Fibroblast of the aortic adventitia (primary cell): ENCODE results near the gene NAV2. TPM values are rescaled to one million over a fixed set of nuclear protein-coding genes. Genes with fewer than 3 reads are reported as not detected.

Source experiments
- DNase-seq: peaks from one replicate; pipeline ENCODE4 v3.0.0-alpha.2; 2010; ENCODE audit warnings: low read depth
- H3K4me3 ChIP-seq: 2 replicates; pipeline ENCODE4 v1.5.1; 2011; ENCODE audit warnings: low read depth, mild to moderate bottlenecking, control low read depth, low read length, moderate library complexity
- CTCF ChIP-seq: IDR thresholded peaks from 2 replicates; pipeline ENCODE4 v1.5.1; 2011; ENCODE audit warnings: mild to moderate bottlenecking, low read length, control low read depth, inconsistent platforms; ENCODE audit not compliant: insufficient read depth
- total RNA-seq: library from RNA; depleted of rRNA; stranded (reverse); fragments of >200 nt; gene quantifications from 2 replicates; pipeline ENCODE4 v1.2.3, GENCODE V29; 2012; ENCODE audit warnings: low replicate concordance

NAV2 gene
- total RNA-seq, 1 donor, result 44.6 TPM

DNA sequence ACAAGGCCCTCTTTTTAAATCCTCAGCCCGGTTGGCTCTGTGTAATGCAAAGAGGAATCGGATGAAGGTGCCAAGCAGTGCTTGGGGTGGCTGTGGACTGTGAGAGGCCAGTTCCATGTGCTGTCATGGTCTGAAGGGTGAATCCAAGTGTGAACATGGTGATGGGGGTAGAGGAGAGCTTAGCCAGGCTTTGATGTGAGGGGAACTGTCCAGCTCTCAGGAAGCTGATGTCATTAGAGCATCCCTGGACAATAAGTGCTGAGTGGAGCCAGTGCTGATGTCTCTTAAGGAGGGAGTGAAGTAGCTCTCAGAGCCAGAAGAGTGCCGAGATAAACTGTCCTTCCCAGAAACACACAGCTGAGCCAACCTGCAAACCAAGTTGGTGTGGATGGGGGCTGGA is 53.6 kb downstream of the NAV2 start:
- H3K4me3 ChIP-seq, result no peak overlapping the region
- DNase-seq, result peak; percentile 27
- no peak for TF ChIP-seq CTCF

- H3K4me3 ChIP-seq, result no peak overlapping the region
- peak; percentile 9 for DNase-seq
- no peak for TF ChIP-seq CTCF
Observed at GRCh38 chr11:19766810-19767209, 54.2 kb downstream of the NAV2 start.

DNA sequence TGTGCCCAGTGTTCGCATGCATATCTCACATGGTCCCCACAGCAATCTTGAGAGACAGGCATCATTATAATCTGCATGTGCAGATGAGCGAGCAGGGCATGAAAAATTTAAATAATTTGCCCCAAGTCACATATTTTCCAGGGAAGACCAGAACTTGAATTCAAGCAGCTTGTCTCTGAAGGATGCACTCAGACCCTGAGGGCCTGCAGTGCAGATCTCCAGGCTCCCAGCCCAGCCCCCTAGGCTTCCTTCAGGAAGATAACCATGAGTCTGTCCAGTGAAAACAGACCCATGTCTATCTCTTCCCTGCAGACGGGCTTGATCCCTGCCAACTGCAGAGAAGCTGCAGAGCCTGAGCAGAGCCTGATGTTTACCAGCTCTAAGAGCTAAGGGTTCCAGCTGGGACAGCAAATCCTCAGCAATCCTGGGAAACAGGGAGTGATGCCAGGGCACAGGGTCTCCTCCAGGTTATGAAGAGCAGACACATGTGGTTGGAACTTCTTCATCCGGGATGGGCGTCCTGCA is 55.1 kb downstream of the NAV2 start:
- TF ChIP-seq CTCF, result no peak
- DNase-seq, result no peak
- no peak overlapping the region for H3K4me3 ChIP-seq

DNA sequence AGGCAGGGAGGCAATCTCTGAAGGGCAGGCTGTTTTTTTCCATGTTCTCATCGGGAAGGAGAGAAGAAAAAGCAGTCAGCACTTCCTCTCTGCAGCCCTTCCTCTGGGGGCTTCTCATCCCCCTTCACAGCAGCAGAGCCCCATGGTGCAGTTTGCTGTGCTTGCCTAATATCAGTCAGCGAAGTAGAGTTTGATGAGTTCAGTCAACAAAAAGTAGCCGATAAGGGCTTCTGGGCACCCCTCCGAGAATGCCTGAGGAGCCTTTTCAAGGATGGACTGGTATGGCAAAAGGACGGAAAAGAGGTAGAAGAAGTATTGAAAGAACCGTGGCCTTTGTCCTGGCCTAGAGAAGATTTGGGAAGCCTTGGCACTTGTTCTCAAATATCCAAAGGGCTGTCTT is 55.6 kb downstream of the NAV2 start:
- no peak for DNase-seq
- H3K4me3 ChIP-seq, result no peak overlapping the region
- TF ChIP-seq CTCF, result no peak

DNA sequence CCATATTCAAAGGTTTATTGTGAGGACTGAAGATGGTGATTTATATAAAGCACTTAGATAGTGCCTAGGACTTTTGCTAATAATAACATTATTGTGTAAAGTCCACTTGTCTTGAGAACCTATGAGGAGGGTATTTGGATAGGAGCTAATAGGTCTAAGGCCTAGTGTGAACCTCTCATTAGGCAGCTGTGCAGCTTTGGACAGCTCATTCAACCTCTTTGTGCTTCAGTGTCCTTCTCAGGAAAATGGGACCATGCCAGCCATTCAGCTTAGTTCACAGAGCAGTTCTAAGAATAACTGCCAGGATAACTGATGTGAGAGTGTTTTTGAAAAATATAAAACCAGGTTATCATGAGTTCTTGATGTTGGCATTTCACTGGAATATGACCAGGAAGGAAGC is 56.2 kb downstream of the NAV2 start:
- no peak overlapping the region for H3K4me3 ChIP-seq
- no peak for TF ChIP-seq CTCF
- no peak for DNase-seq

DNA sequence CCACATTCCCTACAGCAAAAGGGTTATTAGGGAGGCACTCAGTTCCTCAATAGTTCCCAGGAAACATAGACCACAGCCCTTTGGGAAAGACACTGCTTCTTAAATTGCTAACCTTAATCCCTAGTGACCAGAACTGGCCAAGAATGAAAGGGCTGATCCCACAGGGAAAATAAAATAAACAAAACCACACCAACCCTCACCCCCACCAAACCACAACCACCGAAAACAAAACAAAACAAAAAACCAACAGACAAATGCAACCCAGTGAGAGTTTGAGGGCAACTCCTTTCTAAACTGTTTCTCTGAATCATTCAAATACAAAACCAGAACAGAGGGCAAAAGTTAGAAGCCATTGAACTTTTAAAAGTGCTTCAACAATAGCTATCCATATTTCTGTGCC is 57.2 kb downstream of the NAV2 start:
- DNase-seq, result peak; percentile 51
- TF ChIP-seq CTCF, result no peak
- H3K4me3 ChIP-seq, result no peak overlapping the region

DNA sequence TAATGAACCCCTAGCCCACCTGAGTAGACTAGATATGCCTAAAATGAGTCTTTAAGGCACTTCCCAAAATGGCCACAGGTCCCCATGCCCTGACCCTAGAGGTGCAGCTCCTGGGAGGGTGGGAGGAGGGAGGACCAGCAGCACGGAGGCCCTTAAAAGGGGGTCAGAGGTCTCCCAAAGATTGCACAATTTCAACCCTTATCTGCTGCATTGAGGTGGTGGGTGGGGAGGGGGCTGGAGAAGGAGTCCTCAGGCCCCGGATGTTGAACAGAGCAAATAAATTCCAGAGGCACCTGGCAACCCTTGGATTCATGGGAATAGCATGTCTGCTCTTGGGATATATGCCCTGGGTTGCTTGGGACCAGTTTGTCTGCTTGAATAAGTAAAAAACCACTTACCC is 57.6 kb downstream of the NAV2 start:
- no peak overlapping the region for H3K4me3 ChIP-seq
- DNase-seq, result no peak
- TF ChIP-seq CTCF, result no peak
